ENCODE data around the gene SHISAL1. TPM values are rescaled to one million over a fixed set of nuclear protein-coding genes. Genes with fewer than 3 reads are reported as not detected.

SHISAL1 gene
- total RNA-seq, 6 experiments from 2014 or later = 0.05 to 0.31 (median 0.17) TPM

DNA sequence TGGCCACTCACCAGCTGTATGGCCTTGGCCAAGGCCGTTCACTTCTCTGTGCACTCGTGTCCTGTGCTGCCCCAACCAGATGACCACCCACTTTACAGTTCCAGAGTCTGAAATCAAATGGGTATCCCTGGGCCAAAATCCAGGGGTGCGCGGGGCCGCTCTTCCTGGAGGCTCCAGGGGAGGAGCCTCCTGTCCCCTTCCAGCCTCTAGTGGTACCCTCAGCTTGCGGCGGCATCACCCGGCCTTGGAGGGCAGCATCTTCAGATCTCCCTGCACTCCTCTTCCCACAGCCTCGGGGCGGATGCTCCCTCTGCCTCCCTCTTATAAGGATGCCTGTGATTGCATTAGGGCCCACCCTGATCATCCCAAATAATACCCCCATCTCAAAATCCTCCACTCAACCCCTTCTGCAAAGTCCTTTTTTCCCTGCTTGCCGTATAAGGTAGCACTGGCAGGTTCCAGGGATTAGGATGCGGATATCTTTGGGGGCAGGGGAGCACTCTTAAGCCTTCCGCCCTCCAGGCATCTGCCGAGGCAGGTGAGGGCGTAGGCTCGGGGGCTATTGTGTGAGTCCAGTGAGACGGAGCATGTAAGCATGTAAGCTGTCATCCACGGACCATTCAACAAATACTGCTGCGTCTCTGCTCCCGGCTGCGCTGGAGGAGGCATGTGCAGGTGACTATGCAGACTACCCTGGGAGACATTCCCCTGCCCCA, 24.4 kb upstream of the SHISAL1 start:
- Histone ChIP-seq H3K9me3 (no peaks in the 10 kb centered on the region), H3K36me3 (no peaks in the 10 kb centered on the region), H3K4me3 (no peak overlapping the region), H3K27me3 (no peaks in the 10 kb centered on the region), H3K27ac (no peak overlapping the region), H3K4me1 (peaks cover 0 to 7% (median 0%) of the 10 kb centered on the region in 4 donors)
- intact Hi-C loops (cut with DNase I) = no loop called here
- ATAC-seq = no peak
- TF ChIP-seq, protein P1, sequence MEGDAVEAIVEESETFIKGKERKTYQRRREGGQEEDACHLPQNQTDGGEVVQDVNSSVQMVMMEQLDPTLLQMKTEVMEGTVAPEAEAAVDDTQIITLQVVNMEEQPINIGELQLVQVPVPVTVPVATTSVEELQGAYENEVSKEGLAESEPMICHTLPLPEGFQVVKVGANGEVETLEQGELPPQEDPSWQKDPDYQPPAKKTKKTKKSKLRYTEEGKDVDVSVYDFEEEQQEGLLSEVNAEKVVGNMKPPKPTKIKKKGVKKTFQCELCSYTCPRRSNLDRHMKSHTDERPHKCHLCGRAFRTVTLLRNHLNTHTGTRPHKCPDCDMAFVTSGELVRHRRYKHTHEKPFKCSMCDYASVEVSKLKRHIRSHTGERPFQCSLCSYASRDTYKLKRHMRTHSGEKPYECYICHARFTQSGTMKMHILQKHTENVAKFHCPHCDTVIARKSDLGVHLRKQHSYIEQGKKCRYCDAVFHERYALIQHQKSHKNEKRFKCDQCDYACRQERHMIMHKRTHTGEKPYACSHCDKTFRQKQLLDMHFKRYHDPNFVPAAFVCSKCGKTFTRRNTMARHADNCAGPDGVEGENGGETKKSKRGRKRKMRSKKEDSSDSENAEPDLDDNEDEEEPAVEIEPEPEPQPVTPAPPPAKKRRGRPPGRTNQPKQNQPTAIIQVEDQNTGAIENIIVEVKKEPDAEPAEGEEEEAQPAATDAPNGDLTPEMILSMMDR (IDR thresholded peaks at IDR 0.05) = no peak
- no peak for TF ChIP-seq POLR2A (IDR thresholded peaks at IDR 0.05)
- DNase-seq = no peak
- WGBS (ENCODE audit: insufficient coverage, low coverage, low lambda C conversion rate, missing lambda C conversion rate) = 64% methylated on average over 7 of the region's 21 CpGs

DNA sequence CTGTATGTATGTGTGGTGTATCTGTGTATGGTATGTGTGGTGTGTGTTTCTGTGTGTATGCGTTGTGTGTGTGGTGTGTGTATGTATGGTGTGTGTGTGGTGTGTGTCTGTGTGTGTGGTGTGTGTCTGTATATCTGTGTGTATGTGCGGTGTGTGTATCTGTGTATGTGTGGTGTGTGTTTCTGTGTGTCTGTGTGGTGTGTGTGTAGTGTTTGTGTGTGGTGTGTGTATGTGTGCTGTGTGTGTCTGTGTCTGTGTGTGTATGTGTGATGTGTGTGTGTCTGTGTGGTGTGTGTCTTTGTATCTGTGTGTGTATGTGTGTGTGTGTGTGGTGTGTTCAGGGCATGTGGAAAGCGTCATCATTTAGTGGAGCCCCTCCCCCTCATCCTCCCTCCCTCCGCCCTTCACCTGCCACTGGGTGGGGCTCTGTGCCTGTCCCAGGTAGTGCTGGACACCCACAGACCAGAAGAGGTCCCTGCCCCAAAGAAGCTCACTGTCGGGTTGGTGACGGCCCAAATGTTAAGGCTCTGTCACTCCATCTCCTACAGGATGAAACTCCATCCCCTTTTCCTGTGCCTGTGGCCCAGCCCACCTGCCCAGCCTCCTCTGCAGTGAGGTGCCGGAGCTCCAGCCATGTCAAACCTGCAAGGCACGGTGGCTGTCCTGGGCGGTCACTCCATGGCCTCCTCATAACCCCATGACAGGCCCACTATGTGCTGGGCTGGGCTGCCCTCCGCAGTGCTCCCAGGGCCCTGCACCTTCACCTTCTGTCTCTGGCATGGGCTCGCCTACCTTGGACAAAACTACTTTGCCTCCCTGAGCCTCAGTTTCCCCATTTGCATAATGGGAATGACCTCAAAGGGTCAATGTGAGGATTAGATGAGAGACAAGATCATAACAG, 23.4 kb upstream of the SHISAL1 start:
- intact Hi-C loops (cut with DNase I) = no loop called here
- ATAC-seq (peak in 3 of 4 donors; percentile 29 to 54 (median 37)), DNase-seq (no peak)
- Histone ChIP-seq H3K9me3 (no peaks in the 10 kb centered on the region), H3K4me1 (no peaks in the 10 kb centered on the region), H3K36me3 (no peaks in the 10 kb centered on the region), H3K27ac (no peak overlapping the region), H3K4me3 (no peak overlapping the region), H3K27me3 (no peaks in the 10 kb centered on the region)
- 28% methylated on average over 7 of the region's 11 CpGs for WGBS (ENCODE audit: insufficient coverage, low coverage, low lambda C conversion rate, missing lambda C conversion rate)
- TF ChIP-seq, protein P1 (IDR thresholded peaks at IDR 0.05) = peak in 1 of 4 donors; percentile 21
- TF ChIP-seq POLR2A (IDR thresholded peaks at IDR 0.05) = no peak

DNA sequence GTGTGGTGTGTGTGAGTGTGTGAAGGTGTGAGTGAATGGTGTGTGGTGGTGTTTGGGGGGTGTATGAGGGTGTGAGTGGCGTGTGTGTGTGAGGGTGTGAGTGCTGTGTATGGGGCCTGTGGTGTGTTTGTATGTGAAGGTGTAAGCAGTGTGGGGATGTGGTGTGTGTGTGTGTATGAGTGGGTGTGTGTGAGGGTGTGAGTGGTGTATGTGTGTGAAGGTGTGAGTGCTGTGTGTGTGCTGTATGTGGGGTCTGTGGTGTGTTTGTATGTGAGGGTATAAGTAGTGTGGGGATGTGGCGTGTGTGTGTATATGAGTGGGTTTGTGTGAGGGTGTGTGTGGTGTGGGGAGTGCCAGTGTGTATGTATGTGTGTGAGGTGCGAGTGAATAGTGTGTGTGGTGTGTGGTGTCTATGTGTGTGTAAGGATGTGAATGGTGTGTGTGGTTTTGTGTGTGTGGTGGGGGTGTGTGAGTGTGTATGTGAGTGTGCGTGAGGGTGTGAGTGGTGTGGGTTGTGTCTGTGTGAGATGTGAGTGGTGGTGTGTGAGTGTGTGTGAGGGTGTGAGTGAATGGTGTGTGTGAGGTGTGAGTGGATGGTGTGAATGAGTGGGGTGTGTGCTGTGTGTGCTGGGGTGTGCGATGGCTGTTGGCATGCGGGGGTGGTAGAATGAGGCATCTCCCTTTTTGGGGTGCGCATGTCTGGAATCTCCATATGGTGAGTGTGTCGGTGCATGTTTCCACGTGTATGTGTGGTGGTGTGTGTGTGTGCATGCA, 22.5 kb upstream of the SHISAL1 start:
- Histone ChIP-seq H3K36me3 (no peaks in the 10 kb centered on the region), H3K9me3 (no peaks in the 10 kb centered on the region), H3K27me3 (peaks cover 0 to under 1% of the 10 kb centered on the region in 2 donors), H3K4me1 (no peaks in the 10 kb centered on the region), H3K4me3 (no peak overlapping the region), H3K27ac (no peak overlapping the region)
- ATAC-seq (no peak), DNase-seq (no peak)
- 83% methylated on average over 7 of the region's 9 CpGs for WGBS (ENCODE audit: insufficient coverage, low coverage, low lambda C conversion rate, missing lambda C conversion rate)
- intact Hi-C loops (cut with DNase I) = no loop called here
- no peak for TF ChIP-seq POLR2A (IDR thresholded peaks at IDR 0.05)
- TF ChIP-seq, protein P1 (IDR thresholded peaks at IDR 0.05) = no peak

DNA sequence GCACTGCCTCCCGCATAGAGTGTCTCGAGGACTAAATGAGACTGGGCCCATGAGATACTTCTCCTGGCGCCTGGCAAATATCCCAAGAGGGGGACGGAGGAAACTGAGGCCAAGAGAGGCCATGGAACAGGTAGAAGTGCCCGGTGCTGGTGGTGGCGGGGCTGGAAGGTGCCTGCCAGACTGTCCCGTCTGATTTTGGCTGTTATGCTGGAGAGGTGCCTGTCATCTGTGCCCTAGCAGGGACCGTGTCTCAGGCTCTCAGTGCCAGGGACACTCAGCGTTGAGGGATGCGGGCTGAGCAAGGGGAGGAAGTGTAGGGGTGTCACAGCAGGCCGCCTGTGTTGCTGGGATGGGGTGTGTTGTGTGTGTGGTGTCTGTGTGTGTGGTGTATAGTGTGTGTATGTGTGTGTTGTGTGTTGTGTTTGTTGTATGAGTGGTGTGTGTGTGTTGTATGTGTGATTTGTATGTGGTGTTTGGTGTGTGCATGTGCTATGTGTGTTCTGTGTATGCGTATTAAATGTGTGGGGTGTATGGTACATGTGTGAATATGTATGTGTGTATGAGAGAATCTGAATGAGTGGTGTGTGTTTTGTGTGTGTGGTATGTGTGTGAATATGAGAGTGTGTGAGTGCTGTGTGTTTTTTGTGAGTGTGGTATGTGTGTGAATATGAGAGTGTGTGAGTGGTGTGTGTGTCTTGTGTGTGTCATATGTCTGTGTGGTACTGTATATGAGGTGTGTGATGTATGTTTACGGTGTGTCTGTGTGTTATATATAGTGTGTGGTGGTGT, 21.3 kb upstream of the SHISAL1 start:
- intact Hi-C loops (cut with DNase I) = no loop called here
- H3K36me3 ChIP-seq = no peaks in the 10 kb centered on the region
- no peak for DNase-seq
- 70% methylated on average over 11 of the region's 13 CpGs for WGBS (ENCODE audit: insufficient coverage, low coverage, low lambda C conversion rate, missing lambda C conversion rate)
- H3K4me3 ChIP-seq = no peak overlapping the region
- H3K9me3 ChIP-seq = no peaks in the 10 kb centered on the region
- no peak overlapping the region for H3K27ac ChIP-seq
- TF ChIP-seq POLR2A (IDR thresholded peaks at IDR 0.05) = no peak
- TF ChIP-seq, protein P1 (IDR thresholded peaks at IDR 0.05) = no peak
- no peak for ATAC-seq
- no peaks in the 10 kb centered on the region for H3K4me1 ChIP-seq
- H3K27me3 ChIP-seq = peaks cover 0 to 5% of the 10 kb centered on the region in 2 donors
